ENCODE data around the gene MAS1L. TPM values are rescaled to one million over a fixed set of nuclear protein-coding genes. Genes with fewer than 3 reads are reported as not detected.

MAS1L gene
- total RNA-seq, 1 donor from 2014 or later, result not detected

- DNase-seq (ENCODE audit: low read depth), result no peak
Observed at GRCh38 chr6:29510746-29511300, 23.1 kb upstream of the MAS1L start.

GRCh38 chr6:29510202-29510601, 22.4 kb upstream of the MAS1L start:
- no peak for DNase-seq (ENCODE audit: low read depth)

DNA sequence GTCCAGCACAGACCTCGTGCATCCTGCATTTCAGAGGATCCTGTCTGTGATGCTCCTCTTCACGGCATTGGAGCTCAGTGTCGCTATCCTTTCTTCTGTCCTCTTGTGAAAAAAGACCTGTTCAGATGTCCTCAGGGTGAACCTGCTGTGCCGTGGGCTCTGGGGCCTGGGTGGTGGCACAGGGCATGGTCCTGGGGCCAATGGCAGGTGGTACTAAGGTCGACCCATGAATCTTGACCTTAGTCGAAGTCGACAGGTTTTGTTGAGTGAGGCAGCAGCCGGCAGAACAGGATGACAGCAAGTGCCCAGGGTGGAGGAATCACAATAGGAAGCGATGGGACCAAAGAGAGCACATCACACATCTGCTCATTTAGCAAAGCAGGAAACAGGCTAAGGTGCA, 22.0 kb upstream of the MAS1L start:
- no peak for DNase-seq (ENCODE audit: low read depth)

- no peak for DNase-seq (ENCODE audit: low read depth)
Observed at GRCh38 chr6:29509239-29509638, 21.5 kb upstream of the MAS1L start.

GRCh38 chr6:29507319-29507718, 19.6 kb upstream of the MAS1L start:
- DNase-seq (ENCODE audit: low read depth), result no peak

DNA sequence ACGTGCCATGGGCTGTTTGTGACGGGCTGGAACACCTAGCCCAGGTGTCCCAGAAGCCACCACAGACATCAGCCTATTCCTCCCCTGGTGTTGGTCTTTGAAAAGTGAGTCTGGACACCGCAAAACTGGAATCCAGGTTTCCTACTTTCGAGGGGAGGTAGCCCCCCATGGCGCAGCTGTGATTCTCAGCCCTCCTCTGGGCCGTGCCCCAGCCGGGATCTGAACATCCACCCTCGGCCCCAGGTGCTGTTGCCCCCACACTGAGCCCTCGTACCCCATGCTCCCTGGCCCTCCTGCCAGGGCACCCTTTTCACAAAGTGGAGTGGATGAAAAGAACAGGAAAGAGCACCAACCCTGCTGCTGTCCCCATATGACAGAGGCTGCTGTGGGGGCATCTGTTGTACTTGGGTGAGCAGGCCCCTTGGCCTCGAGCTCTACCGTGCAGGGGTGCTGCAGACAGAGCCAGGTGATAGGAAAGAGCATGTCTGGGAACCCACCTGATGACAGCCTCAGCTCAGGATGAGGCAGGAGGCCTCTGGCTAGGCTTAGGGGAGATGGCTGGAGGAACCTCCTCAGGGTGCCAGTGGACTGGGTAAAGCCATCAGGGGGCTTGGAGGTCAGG, 18.8 kb upstream of the MAS1L start:
- DNase-seq (ENCODE audit: low read depth), result no peak

GRCh38 chr6:29505808-29506207, 18.1 kb upstream of the MAS1L start:
- DNase-seq (ENCODE audit: low read depth), result no peak

- DNase-seq (ENCODE audit: low read depth), result no peak
Observed at GRCh38 chr6:29504961-29505360, 17.2 kb upstream of the MAS1L start.

- no peak for DNase-seq (ENCODE audit: low read depth)
Observed at GRCh38 chr6:29502597-29502996, 14.8 kb upstream of the MAS1L start.

- DNase-seq (ENCODE audit: low read depth), result no peak
Observed at GRCh38 chr6:29502181-29502580, 14.4 kb upstream of the MAS1L start.

DNA sequence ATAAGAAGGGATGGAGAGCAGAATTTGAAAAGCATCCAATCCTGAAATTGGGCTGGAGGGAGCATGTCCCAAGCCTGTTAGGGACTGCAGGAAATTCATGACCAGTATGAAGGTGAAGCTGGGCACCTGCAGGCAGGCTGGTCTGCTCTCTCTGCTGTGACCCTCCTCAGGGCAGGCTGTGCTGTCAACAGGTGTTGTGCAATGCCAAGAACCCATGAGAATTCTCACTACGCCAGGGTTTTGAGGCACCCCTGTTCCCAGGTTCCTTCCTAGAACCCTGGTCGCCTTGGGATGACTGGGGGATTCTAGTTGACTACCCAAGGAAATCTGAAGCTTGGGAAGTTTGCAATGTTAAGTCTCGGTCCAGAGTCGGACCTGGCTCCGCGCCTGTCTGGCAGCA, 13.3 kb upstream of the MAS1L start:
- no peak for DNase-seq (ENCODE audit: low read depth)

DNA sequence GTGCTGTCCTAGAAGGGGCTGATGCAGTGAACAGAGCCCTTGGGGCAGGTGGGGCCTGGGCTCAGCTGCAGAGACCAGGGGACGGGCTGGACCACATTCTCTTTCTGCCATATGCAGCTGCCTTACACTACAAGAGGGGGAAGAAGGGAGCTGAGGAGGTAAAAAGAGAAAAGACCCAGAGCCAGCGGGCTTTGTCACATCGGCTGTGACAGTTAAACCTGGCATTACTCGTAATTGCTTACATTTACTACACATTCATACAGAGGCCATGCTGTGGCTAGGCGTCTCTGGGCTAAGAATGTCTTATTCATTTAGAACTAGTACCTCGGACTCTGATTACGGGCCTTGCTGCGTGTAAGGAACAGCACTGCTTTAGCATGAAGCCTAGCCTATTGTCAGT, 12.8 kb upstream of the MAS1L start:
- DNase-seq (ENCODE audit: low read depth), result no peak

- DNase-seq (ENCODE audit: low read depth), result no peak
Observed at GRCh38 chr6:29499704-29500103, 11.9 kb upstream of the MAS1L start.

- no peak for DNase-seq (ENCODE audit: low read depth)
Observed at GRCh38 chr6:29496961-29497360, 9.2 kb upstream of the MAS1L start.

DNA sequence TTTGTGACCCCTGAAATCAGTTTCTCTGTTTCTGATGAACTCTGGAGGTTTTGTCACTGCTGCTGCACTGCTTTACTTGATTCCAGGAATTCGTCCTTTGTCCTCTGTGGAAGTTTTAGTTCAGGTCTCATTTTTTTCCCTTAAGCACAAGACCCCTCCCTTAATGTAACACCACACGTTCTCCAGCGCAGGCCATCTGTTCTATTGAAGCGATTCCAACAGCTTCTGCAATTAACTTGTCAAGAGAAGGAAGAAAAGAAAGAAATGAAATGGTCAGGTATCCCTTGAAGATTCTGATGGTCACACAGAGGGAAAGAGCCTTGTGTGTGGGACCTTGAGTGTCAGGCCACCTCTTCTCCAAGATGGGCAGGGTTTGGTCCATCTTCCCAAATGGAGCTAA, 7.8 kb upstream of the MAS1L start:
- DNase-seq (ENCODE audit: low read depth), result no peak

DNA sequence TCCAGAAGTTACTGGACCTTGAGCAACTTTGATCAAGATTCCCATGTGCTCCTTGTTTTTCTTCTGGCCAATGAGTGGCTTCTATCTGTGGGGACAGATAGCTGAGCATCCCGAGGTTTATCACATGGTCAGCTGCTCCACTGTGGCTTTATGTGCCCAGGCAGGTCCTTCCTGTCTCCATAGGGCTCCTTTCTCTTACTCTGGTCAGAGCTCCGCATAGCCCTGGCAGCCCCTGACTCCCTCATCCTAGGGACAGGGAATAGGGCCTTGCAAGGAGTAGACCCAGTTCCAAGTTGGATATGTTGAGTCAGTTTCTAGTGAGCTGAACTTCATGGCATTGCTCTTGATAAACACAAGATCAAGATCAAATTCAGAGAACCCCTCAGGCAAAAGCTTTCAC, 6.4 kb upstream of the MAS1L start:
- no peak for DNase-seq (ENCODE audit: low read depth)

GRCh38 chr6:29493261-29493660, 5.5 kb upstream of the MAS1L start:
- no peak for DNase-seq (ENCODE audit: low read depth)

- DNase-seq (ENCODE audit: low read depth), result no peak
Observed at GRCh38 chr6:29491574-29491973, 3.8 kb upstream of the MAS1L start.

GRCh38 chr6:29490552-29490951, 2.8 kb upstream of the MAS1L start:
- no peak for DNase-seq (ENCODE audit: low read depth)

DNA sequence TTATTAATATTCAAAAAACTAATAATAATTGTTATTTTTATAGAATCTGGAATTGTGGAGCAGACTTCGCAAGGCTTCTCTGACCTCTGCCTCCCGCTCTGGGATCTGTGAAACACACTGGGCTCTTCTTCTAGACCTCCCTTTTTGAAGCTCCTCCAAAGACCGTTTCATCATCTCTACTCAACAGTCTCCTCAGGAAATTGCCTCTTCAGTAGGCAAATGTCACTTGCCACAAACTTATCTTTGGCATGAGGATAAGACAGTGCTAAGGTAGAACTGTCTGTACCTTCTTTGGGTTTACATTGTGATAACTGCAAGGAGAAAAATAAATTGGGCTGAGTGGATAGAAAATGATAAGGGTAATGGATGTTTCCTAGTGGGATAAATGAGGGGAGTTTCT, 2.3 kb upstream of the MAS1L start:
- DNase-seq (ENCODE audit: low read depth), result no peak

DNA sequence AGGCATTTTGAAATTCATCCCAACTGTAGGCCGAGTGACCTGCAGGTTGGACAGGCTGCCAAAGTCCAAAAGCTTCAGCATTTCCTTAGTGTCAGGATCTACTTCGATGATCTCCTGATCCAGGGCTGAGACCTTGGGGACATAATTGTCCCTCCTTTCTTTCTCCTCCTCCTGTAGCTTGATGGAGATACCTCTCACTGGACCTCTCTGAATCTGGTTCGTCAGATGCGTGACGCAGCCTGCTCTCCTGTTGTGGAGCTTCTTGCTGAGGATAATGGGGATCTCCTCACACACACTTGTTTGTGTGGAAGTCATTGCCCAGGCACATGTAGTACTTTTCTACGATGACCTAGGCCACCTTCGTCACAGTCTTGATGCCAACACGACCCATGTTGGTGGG, 1.5 kb upstream of the MAS1L start:
- DNase-seq (ENCODE audit: low read depth), result no peak

DNA sequence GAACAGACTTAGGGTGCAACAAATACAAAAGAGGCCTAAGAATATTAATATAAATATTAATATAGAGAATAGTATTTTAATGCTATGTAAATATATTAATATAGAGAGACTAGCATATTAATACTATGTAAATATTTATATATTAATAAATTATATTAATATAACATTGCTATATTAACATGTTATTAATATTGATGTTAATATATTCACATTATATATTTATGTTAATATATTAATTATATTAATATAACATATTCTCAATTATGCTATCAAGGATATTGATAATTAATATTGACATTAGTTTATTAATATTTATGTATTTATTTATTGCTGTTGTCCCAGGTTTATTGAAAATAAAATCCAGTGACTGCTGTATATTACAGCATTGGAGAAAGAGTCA, 1.1 kb upstream of the MAS1L start:
- DNase-seq (ENCODE audit: low read depth), result no peak

DNA sequence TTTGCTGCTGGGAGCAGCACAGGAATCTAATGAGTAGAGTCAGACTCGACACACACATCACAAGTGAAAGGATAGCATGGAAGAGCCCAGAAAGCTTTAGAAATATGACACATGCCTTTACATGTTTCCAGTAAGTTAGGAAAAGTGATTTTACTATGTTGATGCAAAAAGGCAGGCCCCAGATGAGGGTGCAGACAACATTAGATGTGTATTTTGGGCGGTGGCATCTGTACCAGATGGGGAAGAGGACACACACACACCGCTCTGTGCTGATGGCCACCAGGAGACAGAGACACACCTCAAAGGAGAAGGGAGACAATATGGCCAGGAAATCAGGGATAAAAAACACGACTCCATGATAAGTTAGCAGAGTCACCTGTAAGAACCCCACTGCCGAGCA, 625 bp downstream of the MAS1L start:
- DNase-seq (ENCODE audit: low read depth), result no peak

- no peak for DNase-seq (ENCODE audit: low read depth)
Observed at GRCh38 chr6:29486577-29486976, 1.2 kb downstream of the MAS1L start.

All from myocyte (in vitro differentiated cells).